ENCODE results near the gene NPB.

The NPB gene

GRCh38 chr17:81891303-81891552, 10.8 kb upstream of the NPB start:
- peaks cover 70% of the 10 kb centered on the region for H3K36me3 ChIP-seq (ENCODE audit: low read depth)
- peaks cover 1% of the 10 kb centered on the region for H3K9me3 ChIP-seq (ENCODE audit: severe bottlenecking)
- peaks cover 4% of the 10 kb centered on the region for H3K4me1 ChIP-seq (ENCODE audit: insufficient read depth, poor library complexity, severe bottlenecking)
- ATAC-seq (ENCODE audit: low read depth) (no peak), DNase-seq (ENCODE audit: low spot score) (no peak)
- TF ChIP-seq, protein P1, sequence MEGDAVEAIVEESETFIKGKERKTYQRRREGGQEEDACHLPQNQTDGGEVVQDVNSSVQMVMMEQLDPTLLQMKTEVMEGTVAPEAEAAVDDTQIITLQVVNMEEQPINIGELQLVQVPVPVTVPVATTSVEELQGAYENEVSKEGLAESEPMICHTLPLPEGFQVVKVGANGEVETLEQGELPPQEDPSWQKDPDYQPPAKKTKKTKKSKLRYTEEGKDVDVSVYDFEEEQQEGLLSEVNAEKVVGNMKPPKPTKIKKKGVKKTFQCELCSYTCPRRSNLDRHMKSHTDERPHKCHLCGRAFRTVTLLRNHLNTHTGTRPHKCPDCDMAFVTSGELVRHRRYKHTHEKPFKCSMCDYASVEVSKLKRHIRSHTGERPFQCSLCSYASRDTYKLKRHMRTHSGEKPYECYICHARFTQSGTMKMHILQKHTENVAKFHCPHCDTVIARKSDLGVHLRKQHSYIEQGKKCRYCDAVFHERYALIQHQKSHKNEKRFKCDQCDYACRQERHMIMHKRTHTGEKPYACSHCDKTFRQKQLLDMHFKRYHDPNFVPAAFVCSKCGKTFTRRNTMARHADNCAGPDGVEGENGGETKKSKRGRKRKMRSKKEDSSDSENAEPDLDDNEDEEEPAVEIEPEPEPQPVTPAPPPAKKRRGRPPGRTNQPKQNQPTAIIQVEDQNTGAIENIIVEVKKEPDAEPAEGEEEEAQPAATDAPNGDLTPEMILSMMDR (IDR thresholded peaks at IDR 0.05; ENCODE audit: poor library complexity, severe bottlenecking), result no peak
- peak overlapping the region; percentile 72 for H3K4me3 ChIP-seq (ENCODE audit: severe bottlenecking)
- no peaks in the 10 kb centered on the region for H3K27me3 ChIP-seq (ENCODE audit: insufficient read depth, poor library complexity, severe bottlenecking)
- H3K27ac ChIP-seq (ENCODE audit: poor library complexity, severe bottlenecking), result peak overlapping the region; percentile 79

DNA sequence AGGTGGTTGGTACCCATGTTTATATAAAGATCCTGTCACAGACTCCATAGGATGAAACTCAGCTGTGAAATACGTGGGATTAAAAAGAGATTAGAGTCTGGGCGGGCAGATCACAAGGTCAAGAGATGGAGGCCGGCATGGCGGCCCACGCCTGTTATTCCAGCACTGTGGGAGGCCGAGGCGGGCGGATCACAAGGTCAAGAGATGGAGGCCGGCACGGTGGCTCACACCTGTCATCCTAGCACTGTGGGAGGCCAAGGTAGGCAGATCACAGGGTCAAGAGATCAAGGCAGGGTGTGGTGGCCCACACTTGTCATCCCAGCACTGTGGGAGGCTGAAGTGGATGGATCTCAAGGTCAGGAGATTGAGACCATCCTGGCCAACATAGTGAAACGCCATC, 6.6 kb upstream of the NPB start:
- Histone ChIP-seq H3K27me3 (ENCODE audit: insufficient read depth, poor library complexity, severe bottlenecking) (no peaks in the 10 kb centered on the region), H3K27ac (ENCODE audit: poor library complexity, severe bottlenecking) (no peak overlapping the region), H3K4me1 (ENCODE audit: insufficient read depth, poor library complexity, severe bottlenecking) (peaks cover 20% of the 10 kb centered on the region), H3K9me3 (ENCODE audit: severe bottlenecking) (peaks cover 1% of the 10 kb centered on the region), H3K4me3 (ENCODE audit: severe bottlenecking) (no peak overlapping the region), H3K36me3 (ENCODE audit: low read depth) (peaks cover 64% of the 10 kb centered on the region)
- no peak for DNase-seq (ENCODE audit: low spot score)
- TF ChIP-seq, protein P1 (IDR thresholded peaks at IDR 0.05; ENCODE audit: poor library complexity, severe bottlenecking), result no peak
- no peak for ATAC-seq (ENCODE audit: low read depth)

DNA sequence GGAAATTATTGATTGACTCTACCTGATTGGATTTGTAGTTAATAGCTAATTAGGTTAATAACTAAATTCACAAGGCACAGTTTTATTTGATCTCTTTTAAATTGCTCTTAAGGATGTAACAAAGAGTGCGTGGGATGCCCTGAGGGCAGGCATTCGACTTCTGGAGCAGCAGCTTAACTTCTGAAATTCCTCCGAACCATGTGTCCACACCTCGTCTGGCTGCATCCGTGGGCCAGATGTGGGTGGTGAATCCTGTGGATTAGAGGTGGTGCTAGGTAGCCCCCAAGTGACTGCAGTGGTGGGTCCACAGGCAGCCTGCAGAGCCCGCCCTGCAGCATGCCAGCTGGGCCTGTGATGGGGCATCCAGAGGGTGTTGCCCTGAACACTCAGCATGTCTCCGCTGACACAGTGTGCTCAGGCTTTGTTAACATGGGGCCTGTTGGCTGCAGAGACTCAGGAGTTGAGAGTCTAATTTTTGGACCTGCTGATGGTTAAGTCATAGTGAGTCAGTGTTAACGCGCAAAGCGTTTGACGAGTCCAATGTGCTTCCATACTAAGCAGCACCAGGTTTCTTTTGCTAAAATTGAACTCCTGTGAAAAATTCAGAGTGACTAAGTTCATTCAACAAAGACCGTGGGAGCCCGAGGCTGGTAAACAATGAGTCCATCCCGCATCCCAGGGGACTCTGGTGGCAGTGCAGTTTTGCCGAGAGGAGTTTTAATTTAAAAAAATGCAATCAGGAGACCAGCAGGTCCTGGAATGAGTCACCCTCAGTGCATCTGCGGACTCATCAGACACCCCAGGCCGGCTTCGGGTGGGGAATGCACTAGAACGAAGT, 3.8 kb upstream of the NPB start:
- Histone ChIP-seq H3K27me3 (ENCODE audit: insufficient read depth, poor library complexity, severe bottlenecking) (no peaks in the 10 kb centered on the region), H3K36me3 (ENCODE audit: low read depth) (peaks cover 64% of the 10 kb centered on the region), H3K9me3 (ENCODE audit: severe bottlenecking) (no peaks in the 10 kb centered on the region), H3K4me1 (ENCODE audit: insufficient read depth, poor library complexity, severe bottlenecking) (peaks cover 20% of the 10 kb centered on the region), H3K27ac (ENCODE audit: poor library complexity, severe bottlenecking) (peak overlapping the region; percentile 76), H3K4me3 (ENCODE audit: severe bottlenecking) (no peak overlapping the region)
- TF ChIP-seq, protein P1 (IDR thresholded peaks at IDR 0.05; ENCODE audit: poor library complexity, severe bottlenecking), result no peak
- DNase-seq (ENCODE audit: low spot score) (peak; percentile 86), ATAC-seq (ENCODE audit: low read depth) (peak; percentile 75)

GRCh38 chr17:81898885-81899284, 3.2 kb upstream of the NPB start:
- DNase-seq (ENCODE audit: low spot score), result no peak
- H3K4me3 ChIP-seq (ENCODE audit: severe bottlenecking), result no peak overlapping the region
- TF ChIP-seq, protein P1 (IDR thresholded peaks at IDR 0.05; ENCODE audit: poor library complexity, severe bottlenecking), result no peak
- no peak for ATAC-seq (ENCODE audit: low read depth)
- H3K27me3 ChIP-seq (ENCODE audit: insufficient read depth, poor library complexity, severe bottlenecking), result no peaks in the 10 kb centered on the region
- H3K27ac ChIP-seq (ENCODE audit: poor library complexity, severe bottlenecking), result peak overlapping the region; percentile 76
- no peaks in the 10 kb centered on the region for H3K9me3 ChIP-seq (ENCODE audit: severe bottlenecking)
- peaks cover 20% of the 10 kb centered on the region for H3K4me1 ChIP-seq (ENCODE audit: insufficient read depth, poor library complexity, severe bottlenecking)
- H3K36me3 ChIP-seq (ENCODE audit: low read depth), result peaks cover 62% of the 10 kb centered on the region

- Histone ChIP-seq H3K4me3 (ENCODE audit: severe bottlenecking) (no peak overlapping the region), H3K36me3 (ENCODE audit: low read depth) (peaks cover 54% of the 10 kb centered on the region), H3K27ac (ENCODE audit: poor library complexity, severe bottlenecking) (peak overlapping the region; percentile 76), H3K4me1 (ENCODE audit: insufficient read depth, poor library complexity, severe bottlenecking) (peaks cover 20% of the 10 kb centered on the region), H3K9me3 (ENCODE audit: severe bottlenecking) (no peaks in the 10 kb centered on the region), H3K27me3 (ENCODE audit: insufficient read depth, poor library complexity, severe bottlenecking) (no peaks in the 10 kb centered on the region)
- TF ChIP-seq, protein P1 (IDR thresholded peaks at IDR 0.05; ENCODE audit: poor library complexity, severe bottlenecking), result no peak
- no peak for DNase-seq (ENCODE audit: low spot score)
- no peak for ATAC-seq (ENCODE audit: low read depth)
Measured at GRCh38 chr17:81899514-81900166, 2.4 kb upstream of the NPB start.

All from RWPE2 (cell line).